IMR-90 (cell line): ENCODE measurements around the gene MED23. TPM values are rescaled to one million over a fixed set of nuclear protein-coding genes. Genes with fewer than 3 reads are reported as not detected.

Experiments used
- ATAC-seq: fragments of 200-7000 bp; cut with Tn5 transposase; 2 replicates; pipeline ENCODE4 v1.9.1; 2020; ENCODE audit warnings: low read depth, mild to moderate bottlenecking, moderate library complexity
- BruUV-seq: library from RNA; stranded (reverse); fragments of 400-500 nt; replicated peaks from 2 replicates; lab custom pipeline; 2021; lab: Mats Ljungman, UMichigan
- CTCF ChIA-PET: fragments of 300-600 bp; formaldehyde crosslinking; extraction: SDS; loops from one replicate; lab custom pipeline; 2021; ENCODE audit warnings: antibody characterized with exemption; lab: Yijun Ruan, JAX
- POLR2A ChIA-PET: fragments of 300-600 bp; sonication (Branson Sonifier 250); formaldehyde crosslinking; loops from one replicate; lab custom pipeline; 2022; ENCODE audit warnings: antibody characterized with exemption; ENCODE audit not compliant: unreplicated experiment; lab: Charles Lee
- DNase-seq: peaks from one replicate; pipeline ENCODE4 v3.0.0; 2013
- H2AFZ ChIP-seq: replicated peaks from 2 replicates; pipeline ENCODE3; 2013; ENCODE audit warnings: low read length, mild to moderate bottlenecking; ENCODE audit not compliant: poor library complexity
- H2AK5ac ChIP-seq: 2 replicates; pipeline ENCODE4 v1.6.1; 2013; ENCODE audit warnings: low read depth, low read length, inconsistent platforms
- H2AK9ac ChIP-seq: replicated peaks from 2 replicates; pipeline ENCODE3; 2013; ENCODE audit warnings: mild to moderate bottlenecking, low read depth, low read length, moderate library complexity; ENCODE audit not compliant: poor library complexity
- H2BK120ac ChIP-seq: 2 replicates; pipeline ENCODE4 v1.6.1; 2013; ENCODE audit warnings: low read depth, low read length, inconsistent platforms
- H2BK15ac ChIP-seq: 3 replicates; pipeline ENCODE4 v1.6.1; 2013; ENCODE audit warnings: low read depth, low read length, inconsistent platforms
- H2BK20ac ChIP-seq: 2 replicates; pipeline ENCODE4 v1.6.1; 2013; ENCODE audit warnings: low read depth, mild to moderate bottlenecking, inconsistent platforms, low read length, moderate library complexity
- H2BK5ac ChIP-seq: 2 replicates; pipeline ENCODE4 v1.6.1; 2013; ENCODE audit warnings: mild to moderate bottlenecking, low read depth, low read length, inconsistent platforms; ENCODE audit not compliant: poor library complexity, severe bottlenecking
- H3K14ac ChIP-seq: replicated peaks from 2 replicates; pipeline ENCODE4 v1.6.1; 2013; ENCODE audit warnings: low read depth, low read length, inconsistent platforms
- H3K18ac ChIP-seq: 2 replicates; pipeline ENCODE4 v1.6.1; 2013; ENCODE audit warnings: low read depth, low read length, control low read depth
- H3K23ac ChIP-seq: 2 replicates; pipeline ENCODE4 v1.6.1; 2013; ENCODE audit warnings: low read depth, low read length, inconsistent platforms
- H3K27ac ChIP-seq: 2 replicates; pipeline ENCODE4 v1.5.1; 2013; ENCODE audit warnings: mild to moderate bottlenecking, control low read depth, low read length; ENCODE audit not compliant: insufficient read depth
- H3K27me3 ChIP-seq: 2 replicates; pipeline ENCODE4 v1.6.1; 2013; ENCODE audit warnings: low read length; ENCODE audit not compliant: control insufficient read depth, insufficient read depth
- H3K36me3 ChIP-seq: 2 replicates; pipeline ENCODE4 v1.6.1; 2013; ENCODE audit warnings: low read length, mixed read lengths; ENCODE audit not compliant: control insufficient read depth, insufficient read depth
- H3K4ac ChIP-seq: 2 replicates; pipeline ENCODE4 v1.6.1; 2013; ENCODE audit warnings: low read depth, low read length, inconsistent platforms
- H3K4me1 ChIP-seq: 2 replicates; pipeline ENCODE4 v1.6.1; 2013; ENCODE audit warnings: low read length, mixed read lengths; ENCODE audit not compliant: control insufficient read depth, insufficient read depth
- H3K4me2 ChIP-seq: 2 replicates; pipeline ENCODE4 v1.6.1; 2013; ENCODE audit warnings: low read depth, mild to moderate bottlenecking, control low read depth, low read length, moderate library complexity
- H3K4me3 ChIP-seq: 2 replicates; pipeline ENCODE4 v1.5.1; 2013; ENCODE audit warnings: low read depth, mild to moderate bottlenecking, control low read depth, low read length, moderate library complexity; ENCODE audit not compliant: insufficient read depth
- H3K56ac ChIP-seq: 2 replicates; pipeline ENCODE4 v1.6.1; 2013; ENCODE audit warnings: low read length, inconsistent platforms; ENCODE audit not compliant: insufficient read depth; ENCODE audit errors: extremely low read depth
- H3K79me1 ChIP-seq, 2 experiments: 2 replicates each; pipeline ENCODE4 v1.6.1; 2013; ENCODE audit warnings: low read length in 2 of 2, inconsistent platforms in 1 of 2, low read depth in 1 of 2
- H3K9ac ChIP-seq: 2 replicates; pipeline ENCODE4 v1.6.1; 2013; ENCODE audit warnings: low read depth, low read length, control low read depth
- H3K9me1 ChIP-seq: 2 replicates; pipeline ENCODE4 v1.6.1; 2013; ENCODE audit warnings: low read length, inconsistent platforms; ENCODE audit not compliant: insufficient read depth
- H3K9me3 ChIP-seq: 2 replicates; pipeline ENCODE4 v1.6.1; 2013; ENCODE audit warnings: low read length; ENCODE audit not compliant: control insufficient read depth, insufficient read depth
- H4K20me1 ChIP-seq: 2 replicates; pipeline ENCODE4 v1.6.1; 2013; ENCODE audit warnings: low read length, inconsistent platforms; ENCODE audit not compliant: insufficient read depth
- H4K5ac ChIP-seq: 2 replicates; pipeline ENCODE4 v1.6.1; 2013; ENCODE audit warnings: mild to moderate bottlenecking, low read depth, low read length, control low read depth
- H4K8ac ChIP-seq, 2 experiments: 2 replicates each; pipeline ENCODE4 v1.6.1; 2013; ENCODE audit warnings: low read depth in 2 of 2, low read length in 2 of 2, control low read depth in 1 of 2, inconsistent platforms in 1 of 2
- H4K91ac ChIP-seq: 2 replicates; pipeline ENCODE4 v1.6.1; 2013; ENCODE audit warnings: low read depth, low read length, inconsistent platforms; ENCODE audit not compliant: insufficient read depth
- BHLHE40 ChIP-seq: fragments of 150-350 bp; IDR thresholded peaks from 2 replicates; pipeline ENCODE4 v1.6.1; 2016; ENCODE audit warnings: mild to moderate bottlenecking, low read depth, low read length
- CEBPB ChIP-seq: IDR thresholded peaks from 2 replicates; pipeline ENCODE4 v1.6.1; 2012; ENCODE audit warnings: low read depth, low read length, improper control_type of control experiment
- CHD1 ChIP-seq: IDR thresholded peaks from 2 replicates; pipeline ENCODE4 v1.6.1; 2012; ENCODE audit warnings: low read depth, low read length, improper control_type of control experiment
- CTCF ChIP-seq: conservative IDR thresholded peaks from 2 replicates; pipeline ENCODE4 v1.5.1; 2012; ENCODE audit warnings: mild to moderate bottlenecking, low read depth, low read length, improper control_type of control experiment
- ELK1 ChIP-seq: fragments of 150-350 bp; IDR thresholded peaks from 2 replicates; pipeline ENCODE4 v1.6.1; 2016; ENCODE audit warnings: low read depth, mild to moderate bottlenecking, low read length, moderate library complexity, borderline replicate concordance
- FOS ChIP-seq: fragments of 150-350 bp; IDR thresholded peaks from 2 replicates; pipeline ENCODE4 v1.6.1; 2016; ENCODE audit warnings: low read depth, low read length
- MAFK ChIP-seq: IDR thresholded peaks from 2 replicates; pipeline ENCODE4 v1.6.1; 2012; ENCODE audit warnings: low read depth, low read length, improper control_type of control experiment
- MAZ ChIP-seq: IDR thresholded peaks from 2 replicates; pipeline ENCODE4 v1.6.1; 2012; ENCODE audit warnings: low read depth, mild to moderate bottlenecking, low read length, improper control_type of control experiment, moderate library complexity, borderline replicate concordance
- MXI1 ChIP-seq: IDR thresholded peaks from 2 replicates; pipeline ENCODE4 v1.6.1; 2012; ENCODE audit warnings: low read depth, mild to moderate bottlenecking, low read length, moderate library complexity, borderline replicate concordance
- NFE2L2 ChIP-seq: fragments of 150-350 bp; IDR thresholded peaks from 2 replicates; pipeline ENCODE4 v1.6.1; 2016; ENCODE audit warnings: low read depth, mild to moderate bottlenecking, low read length
- POLR2A ChIP-seq: IDR thresholded peaks from 2 replicates; pipeline ENCODE4 v1.6.1; 2012; ENCODE audit warnings: mild to moderate bottlenecking, low read depth, low read length
- RAD21 ChIP-seq: IDR thresholded peaks from 2 replicates; pipeline ENCODE4 v1.6.1; 2012; ENCODE audit warnings: low read length, improper control_type of control experiment
- RCOR1 ChIP-seq: IDR thresholded peaks from 2 replicates; pipeline ENCODE4 v1.6.1; 2012; ENCODE audit warnings: mild to moderate bottlenecking, low read length, improper control_type of control experiment; ENCODE audit not compliant: insufficient replicate concordance
- RFX5 ChIP-seq: IDR thresholded peaks from 2 replicates; pipeline ENCODE4 v1.8.0; 2012; ENCODE audit warnings: low read depth, mild to moderate bottlenecking, low read length, moderate library complexity
- SMC3 ChIP-seq: fragments of 150-350 bp; IDR thresholded peaks from 2 replicates; pipeline ENCODE4 v1.6.1; 2016; ENCODE audit warnings: low read depth, mild to moderate bottlenecking, antibody characterized with exemption, low read length, moderate library complexity
- USF2 ChIP-seq: fragments of 150-350 bp; IDR thresholded peaks from 2 replicates; pipeline ENCODE4 v1.6.1; 2017; ENCODE audit warnings: mild to moderate bottlenecking, antibody characterized with exemption, low read length, low read depth
- WGBS, 2 experiments: methylation state at CpG; one replicate each; pipeline versions ENCODE4 v1.1.5 to v1.1.7; 2013; ENCODE audit warnings: missing lambda C conversion rate in 2 of 2; ENCODE audit not compliant: insufficient read length in 1 of 2; ENCODE audit errors: extremely low coverage in 2 of 2; 5-methylcytosine and 5-hydroxymethylcytosine counted together
- dilution Hi-C: fragments of 300-500 bp; cut with HindIII; formaldehyde crosslinking; loops from one replicate; pipeline ENCODE4 v1.14.3; 2018; ENCODE audit warnings: low sequenced_read_pairs; ENCODE audit not compliant: unreplicated experiment
- in situ Hi-C: fragments of 300-500 bp; cut with MboI; formaldehyde crosslinking; loops from 3 replicates; pipeline ENCODE4 v1.14.3; 2019; ENCODE audit warnings: low sequenced_read_pairs, inconsistent platforms, mixed read lengths
- intact Hi-C: fragments of 100-400 bp; cut with micrococcal nuclease; formaldehyde crosslinking; loops from 2 replicates; pipeline ENCODE4 v1.10.0; 2022
- polyA plus RNA-seq, 3 experiments: library from polyadenylated mRNA; depleted of rRNA; stranded (reverse); fragments of >200 nt; gene quantifications; 2 replicates each; pipeline ENCODE4 v1.2.3, GENCODE V29; 2012; ENCODE audit warnings: low replicate concordance in 1 of 3
- total RNA-seq: library from RNA; depleted of rRNA; stranded (reverse); fragments of >200 nt; gene quantifications from 2 replicates; pipeline ENCODE4 v1.2.3, GENCODE V29; 2012

MED23 gene
- total and polyA plus RNA-seq, 2 of the 4 experiments (the other 2 are of a cell fraction), result 16.0 to 40.7 TPM

- Histone ChIP-seq H2BK15ac (no peak overlapping the region), H3K36me3 (0 out of 2 replicates have a peak, but pooled peaks cover 1% of the 10 kb centered on the region), H3K27me3 (no peaks in the 10 kb centered on the region), H3K4me3 (no peak overlapping the region), H2BK5ac (no peak overlapping the region), H3K56ac (no peak overlapping the region), H3K4ac (no peak overlapping the region), H4K5ac (no peak overlapping the region), H3K18ac (no peak overlapping the region), H2BK120ac (no peak overlapping the region), H2AK9ac (no peak overlapping the region), H4K8ac (no peak overlapping the region), H3K23ac (no peak overlapping the region), H2AK5ac (no peak overlapping the region), H2BK20ac (no peak overlapping the region), H3K4me1 (no peaks in the 10 kb centered on the region), H3K14ac (no peak overlapping the region), H3K9me1 (no peaks in the 10 kb centered on the region), H3K79me1 (no peaks in the 10 kb centered on the region), H2AFZ (no peak overlapping the region), H3K9me3 (no peaks in the 10 kb centered on the region), H4K91ac (no peak overlapping the region), H3K9ac (no peak overlapping the region), H4K20me1 (no peaks in the 10 kb centered on the region), H3K27ac (no peak overlapping the region), H3K4me2 (no peak overlapping the region)
- POLR2A ChIA-PET, result no interaction called here
- BruUV-seq, result no TSS peak
- CTCF ChIA-PET, result no interaction called here
- intact Hi-C loops (no loop called here), in situ Hi-C loops (no loop called here), dilution Hi-C loops (no loop called here)
- no peak for TF ChIP-seq SMC3
- TF ChIP-seq CHD1, result no peak
- no peak for TF ChIP-seq RAD21
- TF ChIP-seq RFX5, result no peak
- no peak for TF ChIP-seq FOS
- no peak for TF ChIP-seq CEBPB
- TF ChIP-seq BHLHE40, result no peak
- no peak for TF ChIP-seq MAZ
- no peak for TF ChIP-seq NFE2L2
- no peak for TF ChIP-seq MAFK
- TF ChIP-seq CTCF, result no peak
- TF ChIP-seq MXI1, result no peak
- TF ChIP-seq ELK1, result no peak
- no peak for TF ChIP-seq RCOR1
- TF ChIP-seq POLR2A, result no peak
- no peak for TF ChIP-seq USF2
- DNase-seq, result no peak
- no CpG with 5 or more reads among the region's 4 CpGs for WGBS, 2 experiments
- no peak for ATAC-seq
Measured at GRCh38 chr6:131568726-131569125, 59.3 kb downstream of the MED23 start.
